Kidney epithelial cell (primary cell): Measurements from ENCODE around the gene CEP95. TPM values are rescaled to one million over a fixed set of nuclear protein-coding genes. Genes with fewer than 3 reads are reported as not detected.

Experiments
- DNase-seq: peaks from one replicate; pipeline ENCODE4 v3.0.0-alpha.2; 2010; ENCODE audit warnings: low read depth
- H3K27me3 ChIP-seq: 2 replicates; pipeline ENCODE4 v1.6.0; 2011; ENCODE audit warnings: low read length; ENCODE audit not compliant: control insufficient read depth, insufficient read depth
- H3K36me3 ChIP-seq: 2 replicates; pipeline ENCODE4 v1.5.1; 2011; ENCODE audit warnings: low read length; ENCODE audit not compliant: control insufficient read depth, insufficient read depth
- H3K4me3 ChIP-seq: 2 replicates; pipeline ENCODE4 v1.5.1; 2011; ENCODE audit warnings: low read depth, mild to moderate bottlenecking, control low read depth, low read length
- CTCF ChIP-seq: IDR thresholded peaks from 2 replicates; pipeline ENCODE4 v1.5.1; 2011; ENCODE audit warnings: mild to moderate bottlenecking, moderate library complexity, low read length, control low read depth, inconsistent platforms; ENCODE audit not compliant: insufficient read depth, poor library complexity, severe bottlenecking
- total RNA-seq: library from RNA; depleted of rRNA; stranded (reverse); fragments of >200 nt; gene quantifications from 2 replicates; pipeline ENCODE4 v1.2.3, GENCODE V29; 2015

The CEP95 gene
- total RNA-seq, 1 donor from 2014 or later: 39.8 TPM

DNA sequence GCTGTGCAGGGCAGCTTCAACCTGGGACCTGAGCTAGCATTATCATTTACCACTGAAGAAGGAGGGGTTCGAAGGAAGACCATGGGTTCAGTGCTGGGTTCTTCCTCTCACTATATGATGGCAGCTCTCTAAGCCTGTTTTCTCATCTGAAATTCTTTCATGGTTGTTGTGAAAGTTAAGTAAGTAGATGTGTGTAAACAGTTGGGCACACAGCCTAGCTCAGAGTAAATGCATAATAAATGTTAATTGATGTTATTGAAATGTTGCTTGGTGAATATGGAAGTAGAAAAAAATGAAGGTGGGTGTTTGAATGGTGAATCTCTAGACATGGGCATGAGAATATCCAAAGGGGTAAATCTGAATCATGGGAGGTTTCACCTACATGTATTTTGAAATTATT lies 9.1 kb downstream of the CEP95 start:
- Histone ChIP-seq H3K36me3 (peaks cover 2% of the 10 kb centered on the region), H3K27me3 (no peaks in the 10 kb centered on the region), H3K4me3 (no peak overlapping the region)
- no peak for DNase-seq
- TF ChIP-seq CTCF: no peak

GRCh38 chr17:64519601-64520000 lies 12.8 kb downstream of the CEP95 start:
- no peak overlapping the region for H3K4me3 ChIP-seq
- DNase-seq: no peak
- H3K36me3 ChIP-seq: peaks cover 2% of the 10 kb centered on the region
- H3K27me3 ChIP-seq: no peaks in the 10 kb centered on the region
- TF ChIP-seq CTCF: no peak

- DNase-seq: no peak
- Histone ChIP-seq H3K36me3 (peaks cover 2% of the 10 kb centered on the region), H3K4me3 (no peak overlapping the region), H3K27me3 (no peaks in the 10 kb centered on the region)
- no peak for TF ChIP-seq CTCF
These were observed 13.6 kb downstream of the CEP95 start for GRCh38 chr17:64520359-64520758.

- Histone ChIP-seq H3K27me3 (no peaks in the 10 kb centered on the region), H3K4me3 (no peak overlapping the region), H3K36me3 (peaks cover 2% of the 10 kb centered on the region)
- DNase-seq: no peak
- no peak for TF ChIP-seq CTCF
These were observed 21.1 kb downstream of the CEP95 start for GRCh38 chr17:64527914-64528313.

- DNase-seq: no peak
- H3K4me3 ChIP-seq: no peak overlapping the region
- peaks cover 2% of the 10 kb centered on the region for H3K36me3 ChIP-seq
- no peaks in the 10 kb centered on the region for H3K27me3 ChIP-seq
- no peak for TF ChIP-seq CTCF
These were observed 22.4 kb downstream of the CEP95 start for GRCh38 chr17:64529221-64529620.

DNA sequence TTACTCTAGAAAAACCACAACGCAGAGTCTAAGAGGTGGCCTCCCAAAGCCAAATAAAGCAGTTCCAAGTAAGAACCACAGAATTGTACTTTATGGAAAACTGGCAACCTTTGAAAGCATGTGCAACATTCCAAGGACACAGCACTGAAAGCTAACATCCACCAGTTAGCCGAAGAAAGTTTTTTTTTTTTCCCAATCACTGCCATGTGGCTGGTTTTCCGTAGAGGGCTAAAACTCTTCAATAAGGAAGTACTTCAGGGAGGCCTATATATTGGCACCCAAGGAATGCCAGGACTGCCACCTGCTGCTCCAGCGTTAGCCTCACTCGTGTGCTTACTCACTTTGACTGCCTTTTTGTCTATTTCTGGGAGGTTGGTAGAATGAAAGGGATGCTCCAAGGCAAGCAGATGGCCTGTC lies 25.2 kb downstream of the CEP95 start:
- no peak overlapping the region for H3K4me3 ChIP-seq
- peaks cover 3% of the 10 kb centered on the region for H3K36me3 ChIP-seq
- H3K27me3 ChIP-seq: no peaks in the 10 kb centered on the region
- no peak for TF ChIP-seq CTCF
- DNase-seq: no peak
